BJ (cell line): ENCODE data around the gene BNIP3. TPM values are rescaled to one million over a fixed set of nuclear protein-coding genes. Genes with fewer than 3 reads are reported as not detected.

Experiments used
- CTCF ChIA-PET: fragments of 350-600 bp; formaldehyde crosslinking; extraction: SDS; loops from one replicate; lab custom pipeline; 2021; ENCODE audit warnings: antibody characterized with exemption, inconsistent platforms; lab: Yijun Ruan, JAX
- POLR2A ChIA-PET: fragments of 300-600 bp; sonication (Branson Sonifier 250); formaldehyde crosslinking; extraction: SDS; loops from one replicate; lab custom pipeline; 2021; ENCODE audit warnings: antibody characterized with exemption; lab: Charles Lee
- DNase-seq: peaks from one replicate; pipeline ENCODE4 v3.0.0-alpha.2; 2011; ENCODE audit warnings: low read depth
- H3K27me3 ChIP-seq: 2 replicates; pipeline ENCODE4 v1.6.0; 2011; ENCODE audit warnings: low read length; ENCODE audit not compliant: control insufficient read depth, insufficient read depth
- H3K36me3 ChIP-seq: 2 replicates; pipeline ENCODE4 v1.5.1; 2011; ENCODE audit warnings: low read length; ENCODE audit not compliant: control insufficient read depth, insufficient read depth
- H3K4me3 ChIP-seq: 2 replicates; pipeline ENCODE4 v1.5.1; 2011; ENCODE audit warnings: low read depth, mild to moderate bottlenecking, control low read depth, low read length
- CTCF ChIP-seq: IDR thresholded peaks from 2 replicates; pipeline ENCODE4 v1.5.1; 2011; ENCODE audit warnings: low read depth, mild to moderate bottlenecking, control low read depth, inconsistent platforms, low read length, moderate library complexity; ENCODE audit not compliant: insufficient read depth
- polyA plus RNA-seq: library from polyadenylated mRNA; depleted of rRNA; stranded (reverse); fragments of >200 nt; gene quantifications from 2 replicates; pipeline ENCODE4 v1.2.3, GENCODE V29; 2011

BNIP3 gene
- polyA plus RNA-seq, 1 experiment: 89.1 TPM

DNA sequence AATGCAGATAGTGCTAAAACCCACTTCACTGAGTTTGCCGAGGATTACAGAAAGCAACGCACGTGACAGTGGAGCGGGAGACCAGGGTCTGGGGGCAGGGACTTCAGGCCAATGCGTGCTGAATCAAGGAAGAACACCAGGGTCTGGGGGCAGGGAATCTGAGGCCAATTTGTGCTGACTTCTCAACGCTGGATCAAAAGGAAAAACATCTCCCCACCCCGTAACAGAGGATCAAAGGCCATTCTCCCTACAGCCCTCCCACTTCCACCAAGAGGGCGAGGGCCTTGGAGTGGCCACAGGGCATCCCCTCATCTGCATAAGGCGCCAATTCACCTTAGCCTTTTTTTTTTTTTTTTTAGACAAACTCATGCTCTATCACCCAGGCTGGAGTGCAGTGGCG, 22.3 kb upstream of the BNIP3 start:
- no peaks in the 10 kb centered on the region for H3K36me3 ChIP-seq

DNA sequence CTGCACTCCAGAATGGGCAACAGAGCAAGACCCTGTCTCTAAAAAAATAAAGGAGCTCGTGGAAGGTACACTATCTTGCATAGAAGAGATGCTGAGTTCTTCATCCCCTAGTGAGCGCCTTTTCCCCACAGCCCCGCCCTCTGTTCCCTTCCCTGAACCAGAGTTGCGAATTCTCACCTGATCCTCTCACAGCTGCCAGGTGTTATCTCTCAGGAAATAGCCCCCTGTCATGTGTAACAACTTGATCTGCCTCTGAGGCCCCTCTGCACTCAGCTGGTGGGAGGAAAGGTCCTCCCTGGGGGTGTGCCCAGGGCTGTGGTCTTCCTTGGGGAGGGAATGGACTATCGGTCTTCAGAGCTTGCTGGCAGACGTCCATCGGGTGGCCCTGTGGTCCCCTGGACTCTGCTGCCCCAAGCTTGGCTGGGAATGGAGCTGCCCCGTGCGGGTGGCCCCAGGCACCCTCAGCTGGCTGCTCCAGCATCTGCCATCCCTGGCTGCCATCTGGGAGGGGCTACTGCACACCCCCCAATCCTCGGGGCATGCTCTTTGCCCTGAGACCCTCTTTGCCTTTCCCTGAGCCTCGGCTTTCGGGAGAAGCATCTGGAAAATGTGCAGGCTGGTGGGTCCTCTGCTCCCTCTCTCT, 21.7 kb upstream of the BNIP3 start:
- Histone ChIP-seq H3K4me3 (no peak overlapping the region), H3K27me3 (peaks cover 7% of the 10 kb centered on the region), H3K36me3 (no peaks in the 10 kb centered on the region)
- POLR2A ChIA-PET: no interaction called here
- no peak for DNase-seq
- CTCF ChIA-PET: interaction anchor here (0.7 to 4.0 kb wide), 3 partner anchors 12 to 118 kb away, joined by 3 to 17 read pairs (median 3); no protein-coding TSS in a partner anchor
- no peak for TF ChIP-seq CTCF

More for the DNA sequence above, 22.3 kb upstream of the BNIP3 start:
- TF ChIP-seq CTCF: no peak
- CTCF ChIA-PET: interaction anchor here (0.7 to 1.3 kb wide), 2 partner anchors 13 to 19 kb away, joined by 3 to 5 read pairs; no protein-coding TSS in a partner anchor
- Histone ChIP-seq H3K4me3 (no peak overlapping the region), H3K27me3 (peaks cover 8% of the 10 kb centered on the region)
- POLR2A ChIA-PET: no interaction called here
- DNase-seq: no peak

- no peak for DNase-seq
- POLR2A ChIA-PET: no interaction called here
- CTCF ChIA-PET: interaction anchor here (1.3 to 4.0 kb wide), 2 partner anchors 21 to 116 kb away, joined by 3 to 17 read pairs; no protein-coding TSS in a partner anchor
- TF ChIP-seq CTCF: no peak
- no peaks in the 10 kb centered on the region for H3K36me3 ChIP-seq
- H3K4me3 ChIP-seq: no peak overlapping the region
- H3K27me3 ChIP-seq: peaks cover 7% of the 10 kb centered on the region
Observed at GRCh38 chr10:132002004-132002403, 20.3 kb upstream of the BNIP3 start.

GRCh38 chr10:132001238-132001972, 19.7 kb upstream of the BNIP3 start:
- no peak for TF ChIP-seq CTCF
- POLR2A ChIA-PET: no interaction called here
- DNase-seq: no peak
- Histone ChIP-seq H3K27me3 (peaks cover 7% of the 10 kb centered on the region), H3K36me3 (no peaks in the 10 kb centered on the region), H3K4me3 (no peak overlapping the region)
- CTCF ChIA-PET: interaction anchor here (1.1 to 4.0 kb wide), 3 partner anchors 22 to 141 kb away, joined by 4 to 17 read pairs (median 4); no protein-coding TSS in a partner anchor
